Small intestine (tissue), 7 donors: ENCODE measurements around the gene CDR2L. TPM values are rescaled to one million over a fixed set of nuclear protein-coding genes. Genes with fewer than 3 reads are reported as not detected.
A peak's percentile ranks its signal among the peaks of the same experiment; 100 is the strongest.
"Not testable (repeated sequence)": the region's sequence is repeated elsewhere in the genome, so short reads cannot be mapped to it uniquely, and the experiment has no call there.

ENCODE experiments used
- DNase-seq, 2 donors: peaks; one replicate each; pipeline versions ENCODE4 v3.0.0 to v3.0.0-alpha.2; 2013
- FAIRE-seq: peaks from 2 replicates; lab custom pipeline; 2012; peaks lifted over from hg19 to GRCh38; lab: Jason Lieb, UNC
- H3K27ac ChIP-seq, 3 donors: one replicate each; pipeline ENCODE4 v1.5.1; 2013; ENCODE audit warnings: low read length in 2 of 3, mild to moderate bottlenecking in 2 of 3, control low read depth in 1 of 3, inconsistent platforms in 1 of 3, low read depth in 1 of 3, moderate library complexity in 1 of 3
- H3K27me3 ChIP-seq, 3 donors: one replicate each; pipeline ENCODE4 v1.6.1; 2013; ENCODE audit warnings: low read length in 3 of 3, inconsistent platforms in 1 of 3; ENCODE audit not compliant: control insufficient read depth in 3 of 3, insufficient read depth in 3 of 3
- H3K36me3 ChIP-seq, 3 donors: one replicate each; pipeline ENCODE4 v1.6.1; 2013; ENCODE audit warnings: low read length in 3 of 3, inconsistent platforms in 1 of 3, low read depth in 1 of 3, mild to moderate bottlenecking in 1 of 3, moderate library complexity in 1 of 3; ENCODE audit not compliant: control insufficient read depth in 3 of 3, insufficient read depth in 2 of 3
- H3K4me1 ChIP-seq, 3 donors: one replicate each; pipeline ENCODE4 v1.6.1; 2013; ENCODE audit warnings: low read length in 2 of 3, inconsistent platforms in 1 of 3, low read depth in 1 of 3, mild to moderate bottlenecking in 1 of 3, moderate library complexity in 1 of 3; ENCODE audit not compliant: control insufficient read depth in 3 of 3, insufficient read depth in 2 of 3
- H3K4me3 ChIP-seq, 3 donors: one replicate each; pipeline ENCODE4 v1.5.1; 2013; ENCODE audit warnings: low read length in 3 of 3, control low read depth in 1 of 3, inconsistent platforms in 1 of 3, low read depth in 1 of 3, mild to moderate bottlenecking in 1 of 3, moderate library complexity in 1 of 3
- H3K9me3 ChIP-seq, 2 donors: one replicate each; pipeline ENCODE4 v1.6.1; 2013; ENCODE audit warnings: low read depth in 1 of 2, low read length in 1 of 2; ENCODE audit not compliant: control insufficient read depth in 2 of 2, insufficient read depth in 1 of 2
- WGBS, 3 donors: extraction: QIAGEN DNeasy Blood & Tissue Kit; methylation state at CpG; one replicate each; pipeline ENCODE4 v1.1.7; 2013; 5-methylcytosine and 5-hydroxymethylcytosine counted together
- polyA plus RNA-seq, 4 donors: library from polyadenylated mRNA; stranded (reverse) in 3 of 4; unstranded in 1 of 4; fragments of 200-250 nt in 3 of 4; fragments of 120-200 nt in 1 of 4; gene quantifications; one replicate each; pipeline versions ENCODE4 v1.2.1 to v1.2.3, GENCODE V29; 2013
- donor health status: healthy with polysubstance abuse.
- donor health status: control.
- donor health status: control.
- donor health status: Bipolar disorder and iron deficiency.
- donor health status: healthy.

The CDR2L gene
- polyA plus RNA-seq, 4 donors = 2.3 to 39.6 (median 27.2) TPM

- Histone ChIP-seq H3K27ac (no peak overlapping the region), H3K4me1 (peaks cover 0 to 8% (median 0%) of the 10 kb centered on the region in 3 donors), H3K9me3 (no peaks in the 10 kb centered on the region), H3K27me3 (no peaks in the 10 kb centered on the region), H3K36me3 (peaks cover 16 to 55% (median 19%) of the 10 kb centered on the region in 3 donors), H3K4me3 (no peak overlapping the region)
- 87 to 96% (median 88%) methylated on average over 5 of the region's 5 CpGs for WGBS, 3 donors
- DNase-seq (no peak), FAIRE-seq (no peak)
Measured at GRCh38 chr17:75039238-75039637, 51.8 kb downstream of the CDR2L start.

- Histone ChIP-seq H3K4me3 (no peak overlapping the region), H3K36me3 (peaks cover 16 to 46% (median 19%) of the 10 kb centered on the region in 3 donors), H3K4me1 (no peaks in the 10 kb centered on the region), H3K27me3 (no peaks in the 10 kb centered on the region), H3K27ac (no peak overlapping the region), H3K9me3 (no peaks in the 10 kb centered on the region)
- no peak for FAIRE-seq
- 85 to 94% (median 86%) methylated on average over 12 of the region's 12 CpGs for WGBS, 3 donors
- no peak for DNase-seq
Measured at GRCh38 chr17:75041656-75042280, 54.3 kb downstream of the CDR2L start.

GRCh38 chr17:75043789-75044188 lies 56.4 kb downstream of the CDR2L start:
- FAIRE-seq, H3K4me3 ChIP-seq, H3K27ac ChIP-seq, H3K9me3 ChIP-seq, H3K27me3 ChIP-seq, DNase-seq, H3K4me1 ChIP-seq: not testable (repeated sequence)
- 71 to 72% (median 71%) methylated on average over 5 of the region's 5 CpGs for WGBS, 3 donors
- peaks cover 15 to 32% (median 16%) of the 10 kb centered on the region in 3 donors for H3K36me3 ChIP-seq

GRCh38 chr17:75044716-75045115 lies 57.3 kb downstream of the CDR2L start:
- DNase-seq (no peak), FAIRE-seq (no peak)
- Histone ChIP-seq H3K36me3 (peaks cover 9 to 25% (median 17%) of the 10 kb centered on the region in 3 donors), H3K27ac (no peak overlapping the region), H3K4me1 (peaks cover 0 to 6% (median 3%) of the 10 kb centered on the region in 3 donors), H3K9me3 (no peaks in the 10 kb centered on the region), H3K27me3 (no peaks in the 10 kb centered on the region), H3K4me3 (no peak overlapping the region)
- WGBS, 3 donors = 76 to 90% (median 87%) methylated on average over 7 of the region's 7 CpGs

- peak overlapping the region in 2 of 3 donors; percentile 90 to 97 for H3K27ac ChIP-seq
- not testable (repeated sequence) for DNase-seq, H3K9me3 ChIP-seq, H3K27me3 ChIP-seq, FAIRE-seq, H3K4me1 ChIP-seq
- peaks cover 7 to 20% (median 13%) of the 10 kb centered on the region in 3 donors for H3K36me3 ChIP-seq
- H3K4me3 ChIP-seq = peak overlapping the region in 2 of 3 donors; percentile 88 to 99
- WGBS, 3 donors = 15 to 18% (median 16%) methylated on average over 25 of the region's 25 CpGs
Measured at GRCh38 chr17:75045946-75046406, 58.5 kb downstream of the CDR2L start.

GRCh38 chr17:75046407-75047289 lies 59.2 kb downstream of the CDR2L start, which contains the start of the genes ATP5PD and KCTD2:
ATP5PD (minus strand) TSS chr17:75046969; CDS start chr17:75042650, 4,319 bp downstream.
KCTD2 (plus strand) TSS chr17:75047225; CDS start chr17:75047251, 26 bp downstream.
- H3K4me3 ChIP-seq = peak within 1 kb of the TSS; percentile 88 to 99 (median 89)
- H3K27ac ChIP-seq = peak within 1 kb of the TSS; percentile 90 to 97 (median 94)
- H3K9me3 ChIP-seq = no peaks in the 10 kb centered on the region
- peaks cover 0 to 6% (median 3%) of the 10 kb centered on the region in 3 donors for H3K4me1 ChIP-seq
- DNase-seq (peak; percentile 97), FAIRE-seq (no peak)
- WGBS, 3 donors = 0 to 1% (median 0%) methylated on average over 59 to 72 of the region's 72 CpGs
- H3K36me3 ChIP-seq = peaks cover 5 to 14% (median 9%) of the 10 kb centered on the region in 3 donors
- H3K27me3 ChIP-seq = no peaks in the 10 kb centered on the region

- peak overlapping the region; percentile 58 to 94 (median 66) for H3K27ac ChIP-seq
- peaks cover 0 to 16% (median 6%) of the 10 kb centered on the region in 3 donors for H3K36me3 ChIP-seq
- 1 to 2% (median 1%) methylated on average over 19 to 38 of the region's 38 CpGs for WGBS, 3 donors
- H3K27me3 ChIP-seq = no peaks in the 10 kb centered on the region
- peak overlapping the region; percentile 80 to 99 (median 89) for H3K4me3 ChIP-seq
- peaks cover 0 to 6% (median 3%) of the 10 kb centered on the region in 3 donors for H3K4me1 ChIP-seq
- peak; percentile 47 to 60 for DNase-seq
- H3K9me3 ChIP-seq = no peaks in the 10 kb centered on the region
- no peak for FAIRE-seq
Measured at GRCh38 chr17:75047398-75048098, 60.1 kb downstream of the CDR2L start.
